ENCODE results near the gene SNAP91.
"Not testable (repeated sequence)": the region's sequence is repeated elsewhere in the genome, so short reads cannot be mapped to it uniquely, and the experiment has no call there.

Gene SNAP91, protein sequence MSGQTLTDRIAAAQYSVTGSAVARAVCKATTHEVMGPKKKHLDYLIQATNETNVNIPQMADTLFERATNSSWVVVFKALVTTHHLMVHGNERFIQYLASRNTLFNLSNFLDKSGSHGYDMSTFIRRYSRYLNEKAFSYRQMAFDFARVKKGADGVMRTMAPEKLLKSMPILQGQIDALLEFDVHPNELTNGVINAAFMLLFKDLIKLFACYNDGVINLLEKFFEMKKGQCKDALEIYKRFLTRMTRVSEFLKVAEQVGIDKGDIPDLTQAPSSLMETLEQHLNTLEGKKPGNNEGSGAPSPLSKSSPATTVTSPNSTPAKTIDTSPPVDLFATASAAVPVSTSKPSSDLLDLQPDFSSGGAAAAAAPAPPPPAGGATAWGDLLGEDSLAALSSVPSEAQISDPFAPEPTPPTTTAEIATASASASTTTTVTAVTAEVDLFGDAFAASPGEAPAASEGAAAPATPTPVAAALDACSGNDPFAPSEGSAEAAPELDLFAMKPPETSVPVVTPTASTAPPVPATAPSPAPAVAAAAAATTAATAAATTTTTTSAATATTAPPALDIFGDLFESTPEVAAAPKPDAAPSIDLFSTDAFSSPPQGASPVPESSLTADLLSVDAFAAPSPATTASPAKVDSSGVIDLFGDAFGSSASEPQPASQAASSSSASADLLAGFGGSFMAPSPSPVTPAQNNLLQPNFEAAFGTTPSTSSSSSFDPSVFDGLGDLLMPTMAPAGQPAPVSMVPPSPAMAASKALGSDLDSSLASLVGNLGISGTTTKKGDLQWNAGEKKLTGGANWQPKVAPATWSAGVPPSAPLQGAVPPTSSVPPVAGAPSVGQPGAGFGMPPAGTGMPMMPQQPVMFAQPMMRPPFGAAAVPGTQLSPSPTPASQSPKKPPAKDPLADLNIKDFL

DNA sequence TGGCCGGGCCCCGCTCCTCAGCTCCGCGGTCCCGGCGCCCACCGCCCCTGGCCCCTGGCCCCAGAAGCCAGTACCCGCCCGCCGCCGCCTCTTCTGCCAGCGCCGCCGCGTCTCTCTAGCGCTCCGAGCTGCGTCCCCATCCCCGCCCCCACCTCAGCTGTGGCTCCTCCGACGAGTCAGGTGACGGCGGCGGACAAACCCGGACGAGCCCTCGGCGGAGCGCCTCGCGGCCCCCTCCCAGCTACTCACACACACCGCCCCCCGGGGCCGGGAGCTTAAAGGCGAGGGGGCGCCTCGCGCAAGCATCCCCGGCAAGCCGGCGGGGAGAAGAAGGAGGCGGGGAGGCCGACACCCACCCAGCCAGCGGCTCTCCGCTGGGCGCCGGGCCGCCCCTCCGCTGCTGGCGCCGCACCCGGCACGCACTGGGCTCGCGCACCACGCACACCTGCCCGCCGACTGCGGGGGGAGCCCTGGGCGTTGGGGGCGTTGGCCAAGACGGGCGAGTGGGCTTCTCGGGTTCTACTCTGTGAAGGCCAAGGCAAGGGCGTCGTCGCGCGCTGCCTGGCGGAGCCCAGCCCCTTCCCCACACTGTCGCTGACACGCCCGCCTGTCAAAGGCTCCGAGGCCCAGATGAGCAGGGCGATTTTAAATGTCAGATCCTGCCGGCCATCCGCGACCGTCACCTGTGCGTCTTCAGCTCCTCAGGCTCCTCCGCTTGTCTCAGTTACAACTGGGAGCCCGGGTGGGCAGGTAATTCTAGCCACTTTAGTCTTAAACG, at the start of gene SNAP91:
SNAP91 (minus strand) TSS at position 132 of the 778 bp plus-strand sequence. CDS start 1,174 bp downstream, outside the sequence.
- DNase-seq = no peak

DNA sequence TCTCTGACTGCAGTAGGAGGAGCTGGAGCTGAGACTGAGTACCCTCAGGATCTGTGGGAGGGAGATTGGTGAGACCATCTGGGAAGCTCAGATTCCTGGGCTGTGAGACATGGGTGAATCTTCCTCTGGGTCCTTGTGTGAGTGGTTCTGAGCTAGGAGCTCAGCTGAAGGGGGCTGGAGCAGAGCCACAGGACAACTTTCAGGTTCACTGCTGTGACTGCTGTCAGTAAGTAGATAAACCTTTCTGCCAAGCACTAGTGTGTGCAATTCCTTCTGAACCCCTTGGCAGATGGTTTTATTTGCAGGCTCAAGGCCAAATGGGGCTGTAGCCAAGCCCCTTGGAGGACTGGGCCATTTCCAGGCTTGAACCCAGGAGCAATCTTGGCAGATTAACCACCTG, 49.6 kb upstream of the SNAP91 start:
- DNase-seq = no peak

DNA sequence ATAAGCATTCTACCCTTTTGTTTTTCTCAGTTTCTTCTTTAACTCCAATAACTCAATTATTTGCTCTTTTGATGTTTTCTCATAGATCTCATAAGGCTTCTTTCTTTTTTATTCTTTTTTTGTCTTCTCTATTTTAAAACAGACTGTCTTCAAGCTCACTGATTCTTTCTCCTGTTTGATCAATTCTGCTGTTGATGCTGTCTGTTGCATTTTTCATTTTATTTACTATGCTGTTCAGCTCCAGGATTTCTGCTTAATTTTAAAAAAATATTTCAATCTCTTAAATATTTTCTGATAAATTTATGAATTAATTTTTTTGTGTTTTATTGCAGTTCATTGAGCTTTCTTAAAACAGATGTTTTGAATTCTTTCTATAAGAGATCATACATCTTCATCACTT, 48.1 kb upstream of the SNAP91 start:
- DNase-seq = no peak

DNA sequence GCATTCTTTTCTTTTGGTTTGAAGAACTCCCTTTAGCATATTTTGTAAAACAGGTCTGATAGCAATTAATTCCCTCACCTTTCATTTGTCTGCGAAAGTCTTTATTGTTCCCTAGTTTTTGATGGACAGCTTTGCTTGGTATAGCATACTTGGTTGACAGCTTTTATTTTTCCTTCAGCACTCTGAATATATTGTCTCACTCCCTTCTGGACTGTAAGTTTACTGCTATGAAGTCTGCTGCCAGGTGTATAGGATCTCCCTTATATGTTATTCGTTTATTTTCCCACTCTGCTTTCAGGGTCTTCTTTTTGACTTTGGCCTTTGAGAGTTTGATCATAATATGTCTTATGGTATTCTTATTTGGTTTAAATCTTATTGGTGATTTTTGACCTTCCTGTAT, 47.7 kb upstream of the SNAP91 start:
- no peak for DNase-seq

DNA sequence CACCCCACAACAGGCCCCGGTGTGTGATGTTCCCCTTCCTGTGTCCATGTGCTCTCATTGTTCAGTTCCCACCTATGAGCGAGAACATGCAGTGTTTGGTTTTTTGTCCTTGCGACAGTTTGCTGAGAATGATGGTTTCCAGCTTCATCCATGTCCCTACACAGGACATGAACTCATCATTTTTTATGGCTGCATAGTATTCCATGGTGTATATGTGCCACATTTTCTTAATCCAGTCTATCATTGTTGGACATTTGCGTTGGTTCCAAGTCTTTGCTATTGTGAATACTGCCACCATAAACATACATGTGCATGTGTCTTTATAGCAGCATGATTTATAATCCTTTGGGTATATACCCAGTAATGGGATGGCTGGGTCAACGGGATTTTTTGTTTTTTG, 43.5 kb upstream of the SNAP91 start:
- not testable (repeated sequence) for DNase-seq

DNA sequence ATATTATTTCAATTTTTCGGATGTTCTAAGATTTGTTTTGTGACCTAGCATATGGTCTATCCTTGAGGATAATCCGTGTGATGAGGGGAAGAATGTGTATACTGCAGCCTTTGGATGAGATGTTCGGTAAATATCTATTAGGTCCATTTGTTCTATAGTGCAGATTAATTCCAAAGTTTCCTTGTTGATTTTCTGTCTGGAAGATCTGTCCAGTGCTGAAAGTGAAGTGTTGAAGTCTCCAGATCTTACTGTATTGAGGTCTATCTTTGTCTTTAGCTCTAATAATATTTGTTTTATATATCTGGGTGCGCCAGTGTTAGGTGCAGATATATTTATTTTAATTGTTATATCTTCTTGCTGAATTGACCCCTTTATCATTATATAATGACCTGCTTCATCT, 32.2 kb upstream of the SNAP91 start:
- no peak for DNase-seq

DNA sequence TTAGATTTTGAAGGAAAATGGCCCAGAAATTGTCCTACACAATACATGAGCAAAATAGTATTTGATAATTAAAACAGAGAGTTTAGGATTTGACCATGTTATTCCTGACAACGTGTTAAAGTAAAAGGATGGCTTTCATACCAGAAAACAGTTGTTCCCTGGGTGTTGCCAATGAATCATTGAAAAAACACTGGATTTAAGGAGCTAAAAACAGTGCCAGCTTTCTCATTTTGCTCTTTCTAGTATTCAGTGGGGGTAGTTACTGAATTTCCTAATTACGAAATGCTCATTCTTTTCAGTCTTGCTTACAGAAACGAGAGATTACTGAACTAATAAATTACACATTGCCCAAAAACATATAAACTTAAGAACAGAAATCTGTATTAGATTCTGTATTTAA, 26.6 kb upstream of the SNAP91 start:
- DNase-seq = no peak

DNA sequence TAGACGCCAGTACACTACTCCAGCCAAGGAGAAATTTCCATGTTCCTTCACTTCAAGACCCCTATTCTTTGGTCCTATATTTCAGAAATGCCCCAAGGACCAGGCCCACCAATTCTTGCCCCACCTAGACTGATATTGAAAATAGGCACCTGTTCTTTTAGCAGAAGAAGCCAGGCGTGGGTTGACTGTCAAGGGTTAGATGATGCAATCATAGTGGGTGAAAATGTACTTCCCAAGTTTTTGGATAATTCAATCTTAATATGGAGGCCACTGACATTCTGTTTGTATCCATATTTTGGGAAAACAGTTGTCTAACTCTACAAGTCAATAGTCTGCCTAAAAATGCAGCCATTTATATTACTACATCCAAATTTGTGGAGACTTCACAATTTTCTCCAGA, 21.0 kb upstream of the SNAP91 start:
- no peak for DNase-seq

DNA sequence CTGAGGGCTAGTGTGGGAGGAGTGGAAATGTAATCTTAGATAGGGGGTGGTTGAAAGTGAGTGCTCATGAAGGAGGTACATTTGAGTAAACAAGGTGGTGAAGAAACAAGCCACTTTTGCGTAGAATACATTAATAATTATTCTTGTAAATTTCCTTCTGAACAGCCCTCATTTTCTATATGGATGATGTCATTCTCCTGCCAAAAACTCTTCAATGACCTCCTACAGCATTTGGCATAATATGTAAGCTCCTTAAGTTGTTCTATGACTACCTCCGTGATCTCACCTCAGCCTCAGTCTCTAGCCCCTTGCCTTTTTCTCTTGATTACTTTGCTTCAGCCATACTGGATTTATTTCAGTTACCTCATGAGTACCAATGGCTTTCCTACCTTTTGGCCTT, 14.0 kb upstream of the SNAP91 start:
- DNase-seq = no peak

DNA sequence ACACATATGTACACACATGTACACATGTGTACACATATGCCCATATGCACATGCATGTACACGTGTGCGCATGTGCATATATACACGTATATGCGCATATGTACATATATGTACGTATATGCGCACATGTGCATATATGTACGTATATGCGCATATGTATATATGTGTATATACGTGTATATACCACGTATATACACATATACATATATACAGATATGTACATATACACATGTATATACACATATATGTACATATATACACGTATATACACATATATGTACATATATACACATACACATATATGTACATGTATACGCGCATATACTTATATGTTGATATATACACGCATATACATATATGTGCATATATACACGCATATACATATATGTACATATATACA, 8.9 kb upstream of the SNAP91 start:
- no peak for DNase-seq

DNA sequence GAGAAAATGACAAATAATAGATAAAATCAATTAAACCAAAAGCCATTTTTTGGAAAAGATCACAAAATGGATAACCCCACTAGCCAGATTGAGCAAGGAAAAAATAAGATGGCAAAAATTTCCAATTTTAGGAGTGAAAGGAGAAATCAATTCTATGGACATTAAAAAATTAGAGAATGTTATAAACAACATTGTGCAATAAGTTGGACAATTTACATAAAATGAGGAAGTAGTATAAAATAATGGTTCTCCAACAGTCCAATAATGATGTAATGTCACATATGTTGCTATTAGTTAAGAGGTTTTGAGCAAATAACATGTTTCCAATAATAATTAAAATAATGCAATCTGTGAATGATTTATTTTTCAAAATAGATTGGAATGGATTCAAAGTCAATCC, 3.1 kb upstream of the SNAP91 start:
- no peak for DNase-seq

DNA sequence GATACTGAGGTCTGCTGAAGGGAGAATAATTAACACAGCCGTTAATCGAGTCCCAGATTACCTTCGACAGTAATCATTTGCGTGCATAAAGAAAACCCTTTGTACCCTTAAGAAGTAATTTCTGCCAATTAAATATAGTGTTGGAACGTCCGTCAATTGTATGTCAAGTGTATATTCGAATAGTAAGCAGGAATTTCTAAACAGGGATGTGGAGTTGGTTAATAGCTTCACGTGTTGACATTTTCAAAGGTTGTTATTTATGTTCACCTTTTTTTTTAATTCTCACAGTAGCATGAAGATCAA, 798 bp upstream of the SNAP91 start:
- no peak for DNase-seq

DNA sequence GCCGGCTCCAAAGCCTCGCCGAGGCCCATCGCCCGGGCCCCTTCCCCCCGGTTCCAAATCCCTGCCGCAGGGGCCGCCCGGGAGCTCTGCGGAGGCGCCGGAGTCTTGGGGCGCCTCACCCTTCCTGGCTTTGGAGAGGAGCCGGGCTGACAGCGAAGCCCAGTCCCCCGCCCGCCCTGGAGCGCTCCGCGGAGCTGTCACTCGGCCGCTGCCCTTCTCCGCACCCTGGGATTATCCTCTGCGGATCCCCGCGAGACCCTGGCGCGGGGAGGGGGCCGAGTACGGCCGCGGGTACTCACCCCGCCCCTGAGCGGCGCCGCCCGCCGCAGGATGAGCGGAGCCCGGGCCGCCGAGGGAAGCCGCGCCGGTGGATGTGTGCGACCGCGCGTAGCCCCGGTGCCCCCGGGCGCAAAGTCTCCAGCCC, 343 bp downstream of the SNAP91 start:
- DNase-seq = no peak

DNA sequence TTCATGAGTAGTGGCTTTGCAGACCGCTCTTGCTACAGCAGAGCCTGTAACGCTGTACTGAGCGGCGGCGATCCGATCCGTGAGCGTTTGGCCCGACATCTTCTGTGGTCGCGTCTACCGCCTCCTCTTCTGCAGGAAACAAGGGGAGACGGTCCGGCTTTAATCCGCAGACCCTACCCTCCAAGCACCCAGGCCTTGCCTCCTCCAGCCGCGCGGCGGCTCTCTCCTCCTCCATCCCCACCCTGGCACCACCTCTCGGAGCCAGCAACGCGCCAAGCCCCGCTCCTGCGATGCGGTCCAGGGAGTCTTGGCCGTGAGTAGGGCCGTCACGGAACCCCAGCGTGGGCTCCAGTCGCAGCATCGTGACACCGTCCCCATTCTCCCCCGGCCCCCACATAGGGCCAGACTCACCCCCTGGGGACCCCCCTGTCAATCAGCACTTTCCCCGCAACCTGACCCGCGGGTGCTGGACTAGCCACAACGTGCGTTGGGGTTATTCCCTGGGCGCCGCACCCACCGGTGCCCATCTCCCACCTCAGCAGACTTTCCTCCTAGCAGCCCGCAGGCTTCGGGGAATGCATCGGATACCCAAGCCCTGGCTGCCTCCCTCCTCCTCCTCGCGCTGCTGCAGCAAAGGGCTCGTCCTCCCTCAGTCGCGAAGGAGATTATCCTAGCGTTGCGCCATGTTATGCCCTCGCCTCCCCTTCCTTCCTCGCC, 914 bp downstream of the SNAP91 start:
- no peak for DNase-seq

DNA sequence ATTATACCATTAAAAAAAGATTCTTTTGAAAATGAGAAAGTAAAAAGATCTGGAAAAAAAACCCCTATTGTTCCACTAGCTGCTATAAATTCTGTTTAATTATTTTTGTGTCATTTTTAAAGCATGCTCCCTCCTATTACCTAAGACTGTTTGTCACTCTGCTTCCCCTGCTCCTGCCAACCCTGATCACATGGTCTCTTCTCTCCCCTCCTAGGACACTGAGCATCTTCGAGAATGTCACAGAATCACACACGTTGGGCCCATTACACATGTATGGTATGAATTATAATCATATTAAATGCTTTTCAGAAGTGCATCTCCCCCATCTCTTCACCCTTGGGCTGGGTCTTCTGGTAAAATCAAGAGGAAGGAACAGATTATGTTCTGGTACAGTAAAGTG, 6.2 kb downstream of the SNAP91 start:
- DNase-seq = no peak

DNA sequence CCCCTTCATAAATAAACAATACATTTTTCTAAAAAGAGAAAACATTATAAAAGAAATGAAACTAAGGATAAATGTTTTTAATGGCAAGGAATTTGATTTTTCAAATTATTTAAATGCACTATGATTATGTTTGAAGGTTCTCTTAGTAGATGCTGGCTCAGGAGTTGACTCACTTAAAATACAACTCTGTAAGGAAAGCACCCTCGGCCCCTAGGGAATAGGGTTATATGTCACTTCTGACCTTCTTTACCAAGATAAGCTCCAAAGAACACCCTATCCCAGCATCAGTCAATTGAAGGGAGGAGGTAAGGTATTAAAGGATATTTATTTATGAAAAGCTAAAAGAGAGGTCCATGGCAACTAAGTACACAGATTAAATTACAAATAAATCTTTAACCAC, 6.8 kb downstream of the SNAP91 start:
- DNase-seq = no peak

DNA sequence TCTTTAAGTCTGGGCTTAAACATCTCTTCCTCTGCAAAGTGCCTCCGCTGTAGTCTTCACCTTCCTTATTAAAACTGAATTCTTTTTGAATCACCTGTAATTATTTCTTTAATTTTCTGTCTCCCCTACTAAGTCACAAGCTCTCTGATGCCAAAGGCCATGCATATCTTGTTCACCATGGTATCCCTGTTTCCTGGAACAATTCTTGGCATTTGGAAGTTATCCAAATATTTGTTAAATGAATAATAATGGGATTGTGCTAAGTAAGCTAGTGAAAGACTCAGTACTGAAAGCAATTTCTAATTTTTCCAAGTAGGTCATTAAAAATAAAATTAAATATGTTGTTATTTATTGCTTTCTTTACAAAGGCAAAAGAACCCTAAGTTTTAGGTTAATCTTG, 12.2 kb downstream of the SNAP91 start:
- no peak for DNase-seq

DNA sequence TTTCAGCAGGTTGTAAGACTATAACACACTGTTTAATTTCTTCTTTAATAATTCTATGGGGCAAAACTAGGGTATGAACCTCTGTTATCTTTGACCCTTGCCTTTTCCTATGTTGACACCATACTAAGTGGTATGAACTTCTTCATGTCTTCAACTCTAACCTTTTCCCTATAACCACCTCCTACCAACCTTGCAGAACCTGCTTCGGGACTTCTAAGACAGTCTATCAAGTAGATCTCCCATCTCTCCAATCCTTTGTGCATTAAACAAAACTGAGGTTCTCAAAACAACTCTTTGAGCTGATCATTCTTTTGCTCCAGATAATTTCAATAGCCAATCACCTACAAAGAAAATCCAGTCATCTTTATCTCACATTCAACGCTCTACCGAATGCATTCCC, 23.4 kb downstream of the SNAP91 start:
- no peak for DNase-seq

DNA sequence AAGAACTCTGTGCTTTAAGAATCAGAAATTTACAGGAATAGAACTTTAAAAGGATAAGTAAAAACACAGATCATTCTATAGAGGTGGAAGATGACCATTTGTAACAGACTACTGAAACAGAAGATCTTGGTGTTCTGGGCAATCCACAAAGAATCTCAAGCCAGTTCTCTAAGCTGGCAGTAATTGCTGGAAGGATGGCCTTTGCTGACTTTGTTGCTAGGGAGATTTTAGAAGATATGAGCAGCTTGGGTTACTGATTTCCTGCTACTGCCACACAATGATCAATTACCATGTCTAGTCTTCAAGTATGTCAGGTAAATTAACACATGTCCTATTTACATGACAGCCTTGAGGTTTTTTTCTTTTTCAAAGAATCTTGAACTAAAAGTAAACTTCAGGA, 31.1 kb downstream of the SNAP91 start:
- DNase-seq = no peak

DNA sequence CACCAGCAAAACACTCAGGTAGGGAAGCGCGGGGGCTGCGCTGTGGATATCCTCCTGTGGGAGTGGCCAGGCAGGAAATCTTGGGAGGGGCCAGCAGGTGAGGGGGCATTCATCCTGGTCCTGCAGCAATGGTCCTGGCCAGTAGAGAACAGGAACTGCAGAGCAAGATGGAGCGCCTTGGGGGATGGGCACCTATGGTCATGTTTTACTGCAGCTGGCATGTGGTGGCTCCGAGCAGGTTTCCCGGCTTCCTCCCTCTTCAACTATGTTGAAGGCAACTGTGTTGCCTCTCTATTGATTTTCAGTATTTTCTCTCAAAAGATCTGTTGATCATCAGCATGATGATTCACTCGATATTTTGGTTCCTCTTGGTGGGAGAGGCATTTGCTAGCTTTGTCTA, 70.9 kb downstream of the SNAP91 start:
- no peak for DNase-seq

DNA sequence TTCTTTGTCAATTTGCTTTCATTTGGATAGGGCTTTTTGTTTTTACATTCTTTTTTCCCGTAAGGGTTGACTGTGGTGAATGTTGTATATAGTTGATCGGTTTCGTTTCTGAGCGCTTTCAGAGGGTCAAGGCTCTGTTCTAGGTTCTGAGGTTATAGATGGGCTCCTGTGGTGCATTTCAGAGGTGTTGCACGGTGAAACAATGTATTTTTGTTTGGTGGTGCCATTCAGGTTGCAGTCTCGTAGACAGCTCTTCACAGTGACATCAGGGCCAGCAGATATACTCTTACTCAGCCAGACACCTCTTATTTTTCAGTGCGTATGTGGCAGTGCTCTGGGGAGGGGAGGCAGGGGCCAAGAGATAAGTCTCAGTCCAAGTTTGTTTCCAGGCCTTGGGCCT, 72.1 kb downstream of the SNAP91 start:
- DNase-seq = no peak

DNA sequence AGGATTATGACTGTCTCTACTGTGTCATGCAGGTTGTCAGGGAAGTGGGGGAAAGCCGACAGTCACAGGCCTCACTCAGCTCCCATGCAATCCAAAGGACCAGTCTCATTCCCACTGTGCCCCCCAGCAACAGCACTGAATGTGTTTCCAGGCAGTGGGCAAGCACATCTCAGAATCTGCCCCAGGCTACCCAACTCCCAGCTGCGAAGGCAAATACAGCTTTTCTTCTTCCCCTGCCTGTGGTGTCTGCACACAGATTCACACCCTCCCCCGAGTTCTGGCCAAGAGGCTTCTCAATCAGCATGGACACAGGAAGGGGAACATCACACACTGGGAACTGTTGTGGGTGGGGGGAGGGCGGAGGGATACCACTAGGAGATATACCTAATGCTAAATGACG, 75.3 kb downstream of the SNAP91 start:
- DNase-seq = no peak

DNA sequence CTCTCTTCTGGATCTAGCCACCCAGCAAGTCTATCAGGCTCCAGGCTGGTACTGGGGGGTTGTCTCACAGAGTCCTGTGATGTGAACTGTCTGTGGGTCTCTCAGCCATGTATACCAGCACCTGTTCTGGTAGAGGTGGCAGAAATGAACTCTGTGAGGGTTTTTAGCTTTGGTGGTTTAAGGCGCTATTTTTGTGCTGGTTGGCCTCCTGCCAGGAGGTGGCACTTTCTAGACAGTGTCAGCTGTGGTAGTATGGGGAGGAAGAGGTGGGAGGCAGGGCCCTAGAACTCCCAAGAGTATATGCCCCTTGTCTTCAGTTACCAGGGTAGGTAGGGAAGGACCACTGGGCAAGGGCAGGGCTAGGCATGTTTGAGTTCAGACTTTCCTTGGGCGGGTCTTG, 75.8 kb downstream of the SNAP91 start:
- DNase-seq = no peak
